Vagina (tissue), 2 donors: ENCODE measurements around the gene KIF16B. TPM values are rescaled to one million over a fixed set of nuclear protein-coding genes. Genes with fewer than 3 reads are reported as not detected.

Source experiments
- DNase-seq, 2 donors: peaks; one replicate each; pipeline ENCODE4 v3.0.0-alpha.2; 2017; ENCODE audit errors: extremely low spot score in 2 of 2
- H3K27ac ChIP-seq: fragments of 200-600 bp; sonication (generic); one replicate; pipeline ENCODE4 v1.5.1; 2019
- H3K27me3 ChIP-seq: fragments of 200-600 bp; sonication (generic); one replicate; pipeline ENCODE4 v1.5.1; 2019
- H3K36me3 ChIP-seq, 2 donors: fragments of 200-600 bp; sonication (generic); one replicate each; pipeline ENCODE4 v1.5.1; 2017 to 2019
- H3K4me1 ChIP-seq: fragments of 200-600 bp; sonication (generic); one replicate; pipeline ENCODE4 v1.5.1; 2019
- H3K4me3 ChIP-seq, 2 donors: fragments of 200-600 bp; sonication (generic); 1 replicate in 1 of 2; 2 replicates in 1 of 2; pipeline ENCODE4 v1.5.1; 2016 to 2019
- H3K9me3 ChIP-seq: fragments of 200-600 bp; sonication (generic); one replicate; pipeline ENCODE4 v1.5.1; 2019
- CTCF ChIP-seq, 3 experiments: fragments of 450-650 bp in 2 of 3; fragments of 200-600 bp in 1 of 3; sonication (generic) in 1 of 3; IDR thresholded peaks; one replicate each; pipeline ENCODE4 v1.5.1; 2017 to 2019; ENCODE audit warnings: antibody characterized with exemption in 3 of 3, mild to moderate bottlenecking in 2 of 3, moderate library complexity in 2 of 3
- POLR2A ChIP-seq, 2 donors: fragments of 450-650 bp; IDR thresholded peaks; one replicate each; pipeline ENCODE4 v1.6.1; 2017; ENCODE audit warnings: antibody characterized with exemption in 2 of 2, mild to moderate bottlenecking in 2 of 2, moderate library complexity in 2 of 2
- POLR2AphosphoS5 ChIP-seq, 2 donors: sonication (generic); formaldehyde crosslinking; IDR thresholded peaks; one replicate each; pipeline ENCODE4 v1.9.0; 2017; ENCODE audit warnings: antibody characterized with exemption in 2 of 2, mild to moderate bottlenecking in 2 of 2, low read depth in 1 of 2; ENCODE audit not compliant: insufficient read depth in 1 of 2
- intact Hi-C: fragments of 100-400 bp; cut with DNase I; formaldehyde crosslinking; loops from one replicate; pipeline ENCODE4 v1.15.1; 2023
- total RNA-seq: library from RNA; depleted of rRNA; stranded (reverse); fragments of >200 nt; gene quantifications from one replicate; pipeline ENCODE4 v1.2.3, GENCODE V29; 2016

Gene KIF16B
- total RNA-seq, 1 donor from 2014 or later: 27.7 TPM

GRCh38 chr20:16619953-16620352 lies 46.7 kb upstream of the KIF16B start:
- H3K27me3 ChIP-seq: no peaks in the 10 kb centered on the region
- H3K9me3 ChIP-seq: no peaks in the 10 kb centered on the region
- no peak for DNase-seq
- H3K4me1 ChIP-seq: peaks cover 5% of the 10 kb centered on the region
- no peak for TF ChIP-seq CTCF (IDR thresholded peaks at IDR 0.05)
- no peak for TF ChIP-seq POLR2A (IDR thresholded peaks at IDR 0.05)
- no peak for TF ChIP-seq POLR2AphosphoS5 (IDR thresholded peaks at IDR 0.05; ENCODE audit: insufficient read depth in 1 of 2, low read depth in 1 of 2)
- H3K27ac ChIP-seq: no peak overlapping the region
- no peak overlapping the region for H3K4me3 ChIP-seq
- intact Hi-C loops: no loop called here
- H3K36me3 ChIP-seq: no peaks in the 10 kb centered on the region

GRCh38 chr20:16617056-16617455 lies 43.8 kb upstream of the KIF16B start:
- Histone ChIP-seq H3K4me1 (peaks cover 5% of the 10 kb centered on the region), H3K36me3 (no peaks in the 10 kb centered on the region), H3K9me3 (no peaks in the 10 kb centered on the region), H3K27me3 (no peaks in the 10 kb centered on the region), H3K4me3 (no peak overlapping the region), H3K27ac (no peak overlapping the region)
- no peak for TF ChIP-seq CTCF (IDR thresholded peaks at IDR 0.05)
- no peak for DNase-seq
- intact Hi-C loops: no loop called here

- H3K36me3 ChIP-seq: no peaks in the 10 kb centered on the region
- intact Hi-C loops: no loop called here
- H3K27me3 ChIP-seq: no peaks in the 10 kb centered on the region
- TF ChIP-seq POLR2AphosphoS5 (IDR thresholded peaks at IDR 0.05; ENCODE audit: insufficient read depth in 1 of 2, low read depth in 1 of 2) (no peak), POLR2A (IDR thresholded peaks at IDR 0.05) (no peak), CTCF (IDR thresholded peaks at IDR 0.05) (no peak)
- peaks cover 5% of the 10 kb centered on the region for H3K4me1 ChIP-seq
- H3K27ac ChIP-seq: no peak overlapping the region
- H3K9me3 ChIP-seq: no peaks in the 10 kb centered on the region
- DNase-seq: no peak
- H3K4me3 ChIP-seq: no peak overlapping the region
These were observed 43.1 kb upstream of the KIF16B start for GRCh38 chr20:16616317-16616716.

- no peak overlapping the region for H3K27ac ChIP-seq
- no peak for DNase-seq
- no peak overlapping the region for H3K4me3 ChIP-seq
- H3K9me3 ChIP-seq: no peaks in the 10 kb centered on the region
- H3K36me3 ChIP-seq: no peaks in the 10 kb centered on the region
- H3K4me1 ChIP-seq: peaks cover 5% of the 10 kb centered on the region
- H3K27me3 ChIP-seq: no peaks in the 10 kb centered on the region
- intact Hi-C loops: no loop called here
- TF ChIP-seq POLR2AphosphoS5 (IDR thresholded peaks at IDR 0.05; ENCODE audit: insufficient read depth in 1 of 2, low read depth in 1 of 2): no peak
- no peak for TF ChIP-seq CTCF (IDR thresholded peaks at IDR 0.05)
- TF ChIP-seq POLR2A (IDR thresholded peaks at IDR 0.05): no peak
These were observed 42.0 kb upstream of the KIF16B start for GRCh38 chr20:16615199-16615598.

GRCh38 chr20:16613954-16614353 lies 40.7 kb upstream of the KIF16B start:
- H3K27ac ChIP-seq: no peak overlapping the region
- H3K9me3 ChIP-seq: no peaks in the 10 kb centered on the region
- TF ChIP-seq CTCF (IDR thresholded peaks at IDR 0.05): no peak
- TF ChIP-seq POLR2AphosphoS5 (IDR thresholded peaks at IDR 0.05; ENCODE audit: insufficient read depth in 1 of 2, low read depth in 1 of 2): no peak
- TF ChIP-seq POLR2A (IDR thresholded peaks at IDR 0.05): no peak
- intact Hi-C loops: no loop called here
- peaks cover 5% of the 10 kb centered on the region for H3K4me1 ChIP-seq
- DNase-seq: no peak
- H3K4me3 ChIP-seq: no peak overlapping the region
- H3K36me3 ChIP-seq: no peaks in the 10 kb centered on the region
- no peaks in the 10 kb centered on the region for H3K27me3 ChIP-seq
